Measurements from ENCODE around the gene MEIS1.

Gene MEIS1

GRCh38 chr2:66534461-66534860 lies 99.5 kb downstream of the MEIS1 start:
- no peak for TF ChIP-seq CTCF (conservative IDR thresholded peaks at IDR 0.05; ENCODE audit: control insufficient read depth, insufficient read depth, low read depth, low read length)
- H3K4me3 ChIP-seq (ENCODE audit: control insufficient read depth, low read depth, low read length) = no peak overlapping the region

GRCh38 chr2:66535574-66536289 lies 100.8 kb downstream of the MEIS1 start:
- no peak for TF ChIP-seq CTCF (conservative IDR thresholded peaks at IDR 0.05; ENCODE audit: control insufficient read depth, insufficient read depth, low read depth, low read length)
- no peak for DNase-seq (ENCODE audit: low read depth)
- no peak overlapping the region for H3K4me3 ChIP-seq (ENCODE audit: control insufficient read depth, low read depth, low read length)

More at GRCh38 chr2:66534461-66534860, 99.5 kb downstream of the MEIS1 start:
- no peak for DNase-seq (ENCODE audit: low read depth)

DNA sequence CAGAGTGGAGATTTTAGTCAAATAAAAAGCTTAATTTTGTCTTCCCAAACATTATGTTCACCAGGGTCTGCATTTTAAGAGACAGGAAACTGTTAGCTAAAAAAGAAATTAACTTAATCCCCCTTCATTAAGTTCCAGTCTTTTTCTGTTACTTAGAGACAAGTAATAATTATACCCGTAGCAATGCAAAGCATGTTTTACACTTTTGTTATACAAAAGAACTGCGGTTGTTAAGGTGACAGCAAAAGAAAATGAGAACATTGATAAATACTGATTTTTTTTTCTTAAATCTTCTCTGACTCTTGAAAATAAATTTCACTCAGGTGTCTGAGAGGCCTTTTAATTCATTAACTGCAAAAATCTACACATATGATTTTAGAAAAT lies 101.4 kb downstream of the MEIS1 start:
- TF ChIP-seq CTCF (conservative IDR thresholded peaks at IDR 0.05; ENCODE audit: control insufficient read depth, insufficient read depth, low read depth, low read length) = no peak
- no peak overlapping the region for H3K4me3 ChIP-seq (ENCODE audit: control insufficient read depth, low read depth, low read length)
- no peak for DNase-seq (ENCODE audit: low read depth)

- no peak for TF ChIP-seq CTCF (conservative IDR thresholded peaks at IDR 0.05; ENCODE audit: control insufficient read depth, insufficient read depth, low read depth, low read length)
- DNase-seq (ENCODE audit: low read depth) = no peak
- H3K4me3 ChIP-seq (ENCODE audit: control insufficient read depth, low read depth, low read length) = no peak overlapping the region
These were observed 102.1 kb downstream of the MEIS1 start for GRCh38 chr2:66536997-66537396.

GRCh38 chr2:66538291-66538690 lies 103.4 kb downstream of the MEIS1 start:
- no peak for TF ChIP-seq CTCF (conservative IDR thresholded peaks at IDR 0.05; ENCODE audit: control insufficient read depth, insufficient read depth, low read depth, low read length)
- H3K4me3 ChIP-seq (ENCODE audit: control insufficient read depth, low read depth, low read length) = no peak overlapping the region
- DNase-seq (ENCODE audit: low read depth) = peak; percentile 66

GRCh38 chr2:66539452-66539851 lies 104.5 kb downstream of the MEIS1 start:
- peak; percentile 90 for DNase-seq (ENCODE audit: low read depth)
- H3K4me3 ChIP-seq (ENCODE audit: control insufficient read depth, low read depth, low read length) = no peak overlapping the region
- no peak for TF ChIP-seq CTCF (conservative IDR thresholded peaks at IDR 0.05; ENCODE audit: control insufficient read depth, insufficient read depth, low read depth, low read length)

Data from fibroblast of mammary gland (primary cell).